ENCODE measurements around the gene ZBTB40.

Gene ZBTB40

DNA sequence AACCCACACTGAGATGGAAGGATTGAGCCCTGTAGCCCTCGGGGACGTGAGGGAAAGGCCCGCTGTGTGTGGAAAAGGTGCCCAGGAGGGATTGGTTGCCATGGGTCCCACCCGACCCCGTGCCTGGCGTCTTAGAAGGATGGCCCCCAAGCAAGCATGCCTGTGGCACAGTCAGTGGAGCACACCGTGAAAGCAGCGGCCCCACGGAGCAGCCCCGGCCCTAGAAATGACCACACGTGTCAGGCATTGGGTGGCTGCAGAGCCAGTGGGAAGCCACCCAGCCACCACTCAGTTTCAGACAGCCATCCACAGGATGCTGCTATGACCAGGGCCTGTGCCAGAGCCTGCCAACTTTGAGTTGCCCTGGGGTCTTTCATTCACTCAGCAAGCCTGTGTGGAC, 98.4 kb downstream of the ZBTB40 start:
- TF ChIP-seq ZNF274 (IDR thresholded peaks at IDR 0.05; ENCODE audit: low read depth, low read length): no peak
- H3K4me3 ChIP-seq (ENCODE audit: low read length): no peak overlapping the region

DNA sequence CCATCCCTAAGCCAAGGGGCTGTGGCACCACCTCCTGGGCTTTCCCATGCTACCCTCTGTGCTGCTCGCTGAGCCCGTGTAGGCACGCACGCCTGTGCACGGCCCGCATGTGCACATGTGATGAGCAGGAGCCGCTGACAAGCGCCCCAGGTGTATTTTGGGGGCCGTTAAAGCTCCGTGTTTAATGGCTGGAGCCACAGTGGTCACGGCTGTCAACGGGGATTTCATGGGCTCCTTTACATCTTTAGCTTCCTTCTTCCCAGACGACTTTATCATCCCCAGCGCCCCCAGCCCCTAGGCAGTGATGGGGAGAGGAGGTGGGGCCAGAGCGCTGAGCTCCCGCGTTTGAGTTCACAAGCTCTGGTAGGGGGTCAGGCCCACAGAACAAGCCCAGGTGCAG, 99.9 kb downstream of the ZBTB40 start:
- no peak overlapping the region for H3K4me3 ChIP-seq (ENCODE audit: low read length)
- TF ChIP-seq ZNF274 (IDR thresholded peaks at IDR 0.05; ENCODE audit: low read depth, low read length): no peak

DNA sequence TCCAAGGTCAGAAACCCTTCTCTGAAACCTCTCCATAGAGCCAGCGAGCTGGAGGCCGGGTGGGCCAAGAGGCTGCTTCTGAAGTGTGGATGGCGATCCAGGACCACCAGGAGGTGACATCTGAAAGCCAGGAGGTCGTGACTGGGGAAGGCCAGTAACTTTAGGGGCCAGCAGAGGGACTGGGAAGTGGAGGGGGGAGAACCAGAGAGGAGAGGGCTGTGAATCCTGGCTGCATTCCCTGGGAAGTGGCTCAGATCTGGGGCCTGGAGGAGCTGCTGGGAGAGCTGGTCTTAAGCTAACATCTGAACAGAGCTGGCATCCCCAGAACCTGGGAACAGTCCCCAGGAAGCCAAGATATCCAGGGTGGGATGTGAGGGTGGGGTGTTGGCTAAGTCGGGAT, 100.4 kb downstream of the ZBTB40 start:
- no peak for TF ChIP-seq ZNF274 (IDR thresholded peaks at IDR 0.05; ENCODE audit: low read depth, low read length)
- no peak overlapping the region for H3K4me3 ChIP-seq (ENCODE audit: low read length)

DNA sequence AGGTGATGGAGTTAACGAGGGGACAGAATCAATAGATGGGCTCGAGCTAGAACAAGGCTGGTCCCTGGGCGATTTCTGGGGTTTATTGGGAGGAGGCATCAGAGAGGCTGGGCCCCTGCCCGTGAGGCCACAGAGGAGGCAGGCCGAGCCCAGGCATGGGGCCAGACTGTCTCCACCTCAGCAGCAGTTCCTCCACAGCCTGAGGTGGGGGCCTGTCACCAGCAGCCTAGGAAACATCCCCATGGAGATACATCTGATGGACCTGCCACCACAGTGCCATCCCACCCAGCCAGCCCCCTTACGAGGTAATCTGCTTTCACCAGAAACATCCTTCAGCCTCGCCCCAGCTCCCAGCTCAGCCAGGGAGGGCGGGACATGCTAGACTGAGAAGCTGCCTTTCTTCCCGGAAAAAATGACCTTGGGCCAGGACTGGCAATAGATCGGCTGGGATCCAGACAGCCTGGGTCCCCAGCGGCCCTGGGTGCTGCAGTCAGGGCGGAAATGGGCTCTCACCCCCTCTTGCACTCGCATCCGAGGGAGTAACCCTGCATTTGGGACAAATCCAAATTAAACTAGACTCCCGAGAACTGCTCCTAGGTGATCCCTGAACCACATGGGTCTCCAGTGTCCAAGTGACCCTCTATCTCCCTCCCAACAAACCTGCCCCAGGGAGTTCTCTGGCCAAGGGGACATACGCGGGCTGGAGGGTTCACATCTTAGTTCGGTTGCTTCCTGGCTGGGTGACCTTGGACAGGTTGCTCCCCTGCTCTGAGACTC, 101.6 kb downstream of the ZBTB40 start:
- no peak overlapping the region for H3K4me3 ChIP-seq (ENCODE audit: low read length)
- TF ChIP-seq ZNF274 (IDR thresholded peaks at IDR 0.05; ENCODE audit: low read depth, low read length): no peak

DNA sequence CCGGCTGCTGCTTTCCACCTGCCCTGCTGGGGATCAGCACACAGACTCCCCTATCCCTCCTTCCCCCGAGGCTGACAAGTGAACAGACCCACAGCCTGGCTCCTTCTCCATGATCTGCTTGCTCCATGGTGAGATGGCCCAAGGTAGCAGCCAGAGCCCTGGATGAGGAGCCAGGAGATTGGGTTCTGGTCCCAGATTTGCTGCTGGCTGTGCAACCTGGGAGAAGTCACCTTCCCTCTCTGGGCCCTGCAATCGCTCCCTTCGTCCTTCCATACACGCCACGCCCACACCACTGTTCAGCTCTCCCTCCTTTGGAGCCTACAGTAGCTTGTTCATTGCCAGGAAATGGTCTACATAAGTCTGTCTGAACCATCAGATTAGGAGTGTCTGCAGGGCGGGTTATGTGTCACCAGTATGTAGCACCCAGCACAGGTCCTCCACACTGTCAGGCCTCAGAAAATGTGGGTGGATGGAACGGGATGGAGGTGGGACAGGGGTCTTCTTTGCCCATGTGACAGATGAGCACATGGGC, 102.4 kb downstream of the ZBTB40 start:
- no peak for TF ChIP-seq ZNF274 (IDR thresholded peaks at IDR 0.05; ENCODE audit: low read depth, low read length)
- H3K4me3 ChIP-seq (ENCODE audit: low read length): no peak overlapping the region

DNA sequence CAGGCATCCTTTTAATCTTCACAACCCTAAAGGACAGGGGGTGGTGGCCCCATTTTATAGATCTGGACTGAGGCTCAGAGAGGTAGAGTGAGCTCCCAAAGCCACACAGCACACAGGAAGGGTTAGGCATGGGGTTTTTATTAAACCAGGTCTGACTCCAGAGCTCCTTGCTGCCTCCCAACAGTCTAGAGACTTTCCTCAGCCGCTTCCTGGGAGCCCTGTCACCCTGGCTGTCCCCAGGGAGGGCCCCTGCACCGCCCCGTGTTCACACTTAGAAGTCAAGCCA, 103.7 kb downstream of the ZBTB40 start:
- no peak overlapping the region for H3K4me3 ChIP-seq (ENCODE audit: low read length)
- no peak for TF ChIP-seq ZNF274 (IDR thresholded peaks at IDR 0.05; ENCODE audit: low read depth, low read length)

DNA sequence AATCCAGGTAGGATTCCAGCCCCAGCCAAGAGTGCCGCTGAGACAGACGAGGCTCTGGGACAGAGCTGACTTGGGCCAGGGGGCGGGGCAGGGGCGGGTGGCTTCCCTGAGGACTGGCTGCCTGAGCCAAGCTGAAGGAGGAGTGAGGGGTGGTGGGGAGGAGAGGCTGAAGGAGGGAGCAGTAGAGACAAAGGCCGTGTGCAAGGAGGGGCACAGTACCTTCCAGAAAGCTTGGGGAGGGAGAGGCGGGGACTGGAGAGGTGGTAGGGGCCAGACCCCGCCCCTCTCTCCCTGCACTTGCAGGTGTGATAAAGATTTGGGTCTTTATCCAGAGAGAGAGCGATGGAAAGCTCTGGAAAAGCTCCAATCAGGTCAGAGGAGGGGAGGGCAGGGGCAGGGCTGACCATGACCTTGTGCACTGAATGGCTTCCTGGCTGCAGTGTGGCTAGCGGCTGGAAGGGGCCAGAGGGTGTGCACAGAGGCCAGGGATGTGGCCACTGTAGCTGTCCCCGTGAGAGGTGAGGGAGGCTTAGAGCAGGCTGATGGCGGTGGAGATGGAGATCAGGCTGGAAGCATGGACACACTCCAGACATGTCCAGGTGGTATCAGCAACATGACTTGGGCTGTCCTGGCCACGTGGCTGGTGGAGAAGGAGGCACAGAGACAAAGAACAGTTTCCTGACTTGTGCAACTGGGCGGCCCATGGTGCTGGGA, 104.9 kb downstream of the ZBTB40 start:
- no peak for TF ChIP-seq ZNF274 (IDR thresholded peaks at IDR 0.05; ENCODE audit: low read depth, low read length)
- no peak overlapping the region for H3K4me3 ChIP-seq (ENCODE audit: low read length)

DNA sequence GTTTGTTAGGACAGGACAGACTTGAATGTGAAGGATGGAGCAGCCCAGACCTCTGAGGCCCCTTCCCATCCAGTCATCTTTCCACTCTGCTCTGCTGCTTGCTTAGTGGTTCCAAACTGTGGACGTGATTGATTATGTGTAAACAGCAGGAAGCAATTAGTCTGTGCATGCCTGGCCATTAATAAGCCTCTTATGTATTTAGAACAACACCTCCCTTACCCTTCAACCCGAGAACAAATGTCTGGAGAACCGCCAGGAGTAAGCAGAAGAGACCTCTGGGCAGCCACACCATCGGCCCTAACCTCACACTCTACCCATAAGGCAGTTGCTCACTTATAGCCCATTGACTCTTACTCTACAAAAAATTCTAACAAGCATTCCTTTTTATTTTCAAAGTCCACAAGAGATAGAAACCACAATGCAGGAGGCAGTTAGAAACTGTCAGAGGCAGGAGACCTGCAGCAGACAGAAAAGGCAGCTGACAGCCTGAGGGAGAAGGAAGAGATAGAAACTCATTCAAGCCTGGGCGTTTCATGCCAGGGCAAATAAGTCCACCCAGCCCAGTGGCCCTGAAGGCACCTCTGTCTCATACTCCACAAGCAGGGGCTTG, 105.8 kb downstream of the ZBTB40 start:
- no peak for TF ChIP-seq ZNF274 (IDR thresholded peaks at IDR 0.05; ENCODE audit: low read depth, low read length)
- H3K4me3 ChIP-seq (ENCODE audit: low read length): no peak overlapping the region

DNA sequence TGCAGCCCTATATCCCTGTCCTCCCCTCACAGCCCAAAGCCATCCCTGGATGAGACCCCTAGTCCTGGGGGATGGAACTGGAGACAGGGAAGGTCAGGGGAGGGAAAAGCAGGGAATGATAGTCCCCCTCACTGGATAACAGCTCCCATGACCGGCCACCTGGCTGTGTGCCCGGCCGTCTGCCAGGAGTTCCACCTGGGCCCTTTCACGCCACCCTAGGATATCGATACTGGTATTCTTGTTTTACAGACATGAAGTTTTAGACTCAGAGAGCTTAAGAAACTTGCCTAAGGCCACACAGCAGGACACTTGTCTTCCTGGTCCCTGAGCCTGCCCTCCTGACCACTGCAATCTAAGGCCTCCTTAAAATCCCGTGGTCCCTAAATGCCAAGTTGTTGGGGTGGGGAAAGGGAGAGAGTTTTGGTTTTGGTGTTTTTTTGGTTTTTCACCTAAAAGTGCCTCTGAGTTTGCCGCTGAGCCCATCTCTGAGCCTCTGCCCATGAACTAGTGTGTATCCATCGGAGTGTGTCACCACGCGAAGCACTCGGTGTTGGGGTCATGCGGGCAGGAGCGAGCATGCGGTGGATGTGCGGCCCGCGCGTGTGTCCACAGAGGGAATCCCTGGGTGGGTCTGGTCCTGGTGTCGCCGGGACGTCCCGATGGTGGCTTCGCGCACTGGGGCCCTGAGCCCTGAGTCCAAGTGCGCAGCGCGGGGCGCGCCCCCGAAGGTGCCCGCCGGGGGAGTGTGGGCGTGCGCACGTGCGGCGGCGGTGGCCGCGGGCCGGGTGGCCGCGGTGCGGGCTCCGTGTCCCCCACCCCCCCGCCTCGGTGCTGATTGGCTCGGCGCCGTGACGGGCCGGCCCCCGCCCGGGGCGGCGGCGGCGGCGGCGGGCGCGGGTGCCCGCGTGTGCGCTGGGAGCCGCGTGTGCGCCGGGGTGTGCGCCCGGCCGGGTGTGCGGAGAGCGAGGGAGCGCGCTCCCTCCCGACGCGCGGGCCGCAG, 111.2 kb downstream of the ZBTB40 start, which contains the start of gene EPHA8:
TSS of gene EPHA8 (plus strand) at position 906 of the 1,000 bp plus-strand sequence. CDS start 147 bp downstream, outside the sequence.
- no peak within 1 kb of the TSS for H3K4me3 ChIP-seq (ENCODE audit: low read length)
- TF ChIP-seq ZNF274 (IDR thresholded peaks at IDR 0.05; ENCODE audit: low read depth, low read length): no peak

DNA sequence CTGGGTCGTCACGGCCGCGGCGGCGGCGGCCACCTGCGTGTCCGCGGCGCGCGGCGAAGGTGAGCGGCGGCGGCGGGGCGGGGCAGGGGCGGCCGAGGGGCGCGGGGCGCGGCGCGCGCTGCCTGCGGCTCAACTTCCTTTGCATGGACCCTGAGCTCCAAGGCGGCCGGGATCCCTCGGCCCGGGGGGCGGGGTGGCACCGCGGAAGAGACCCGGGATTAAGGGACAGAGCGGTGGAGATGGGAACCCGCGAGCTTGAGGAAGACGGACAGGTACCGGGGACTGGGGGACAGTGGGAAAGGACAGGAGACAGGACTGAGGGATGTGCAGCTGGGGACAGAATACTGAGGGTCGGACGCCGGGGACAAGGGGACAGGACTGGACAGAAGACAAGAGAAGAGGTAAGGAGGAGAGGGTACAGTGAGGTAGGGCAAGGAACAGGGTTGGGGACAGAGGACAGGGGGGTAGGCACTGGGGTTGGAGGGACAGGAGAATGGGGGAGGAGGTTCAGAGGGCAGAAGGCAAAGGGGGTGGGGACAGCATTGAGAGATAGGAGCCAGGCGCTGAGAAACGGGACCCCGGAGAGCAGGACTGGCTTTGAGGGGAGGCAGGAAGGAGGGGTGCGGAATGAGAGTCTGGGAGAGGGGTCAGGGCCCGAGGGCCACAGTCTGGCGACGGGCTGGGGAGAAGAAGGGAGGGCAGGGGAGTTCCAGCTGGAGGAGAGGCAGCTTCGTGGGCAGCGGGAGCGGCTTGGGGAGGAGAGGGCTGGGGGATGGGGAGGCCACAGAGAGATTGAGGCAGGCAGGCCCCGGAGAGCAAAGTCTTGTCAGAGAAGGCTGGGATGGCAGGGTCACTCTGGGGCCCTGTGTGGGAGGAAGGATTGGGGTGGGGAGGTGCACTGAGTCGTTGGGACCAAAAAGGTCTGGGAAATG, 112.3 kb downstream of the ZBTB40 start:
- no peak for TF ChIP-seq ZNF274 (IDR thresholded peaks at IDR 0.05; ENCODE audit: low read depth, low read length)
- H3K4me3 ChIP-seq (ENCODE audit: low read length): no peak overlapping the region

DNA sequence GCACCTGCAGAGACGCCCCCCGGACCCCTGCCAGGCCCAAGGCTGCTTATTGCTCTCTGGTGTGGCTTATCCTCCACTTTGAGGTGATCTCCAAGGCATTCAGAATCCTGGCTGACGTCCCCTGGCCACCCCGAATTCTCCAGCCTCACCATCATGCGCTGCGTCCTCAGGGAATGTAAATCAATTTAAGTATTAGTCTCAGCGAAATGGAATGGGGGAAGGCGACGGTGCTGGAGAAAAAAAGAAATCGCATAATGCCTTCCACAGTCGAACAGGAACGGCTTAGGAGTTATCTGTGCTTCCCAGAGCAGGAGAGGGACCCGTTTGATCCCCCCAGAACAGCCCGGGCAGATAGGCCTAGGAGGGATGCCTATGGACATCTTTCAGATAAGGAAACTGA, 114.5 kb downstream of the ZBTB40 start:
- no peak overlapping the region for H3K4me3 ChIP-seq (ENCODE audit: low read length)
- TF ChIP-seq ZNF274 (IDR thresholded peaks at IDR 0.05; ENCODE audit: low read depth, low read length): no peak

DNA sequence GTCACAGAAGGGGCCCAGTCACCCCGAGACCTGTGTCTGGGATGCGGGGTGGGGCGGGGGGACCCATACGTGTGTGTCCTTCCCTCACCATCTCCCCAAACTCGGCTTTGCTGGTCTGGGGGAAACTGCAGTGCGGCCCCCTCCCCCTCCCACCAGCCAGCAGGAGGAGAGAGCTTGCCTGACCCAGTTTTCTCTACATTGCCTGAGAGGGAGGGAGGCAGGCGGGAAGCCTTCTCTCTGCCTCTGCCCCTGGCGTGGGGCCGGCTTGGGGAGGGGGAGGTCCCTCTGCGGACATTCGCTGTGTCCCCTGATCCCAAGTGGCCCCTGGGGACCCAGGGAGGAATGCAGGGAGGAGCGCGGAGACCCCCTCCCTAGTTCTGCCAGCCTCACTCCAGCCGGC, 115.5 kb downstream of the ZBTB40 start:
- no peak overlapping the region for H3K4me3 ChIP-seq (ENCODE audit: low read length)
- no peak for TF ChIP-seq ZNF274 (IDR thresholded peaks at IDR 0.05; ENCODE audit: low read depth, low read length)

DNA sequence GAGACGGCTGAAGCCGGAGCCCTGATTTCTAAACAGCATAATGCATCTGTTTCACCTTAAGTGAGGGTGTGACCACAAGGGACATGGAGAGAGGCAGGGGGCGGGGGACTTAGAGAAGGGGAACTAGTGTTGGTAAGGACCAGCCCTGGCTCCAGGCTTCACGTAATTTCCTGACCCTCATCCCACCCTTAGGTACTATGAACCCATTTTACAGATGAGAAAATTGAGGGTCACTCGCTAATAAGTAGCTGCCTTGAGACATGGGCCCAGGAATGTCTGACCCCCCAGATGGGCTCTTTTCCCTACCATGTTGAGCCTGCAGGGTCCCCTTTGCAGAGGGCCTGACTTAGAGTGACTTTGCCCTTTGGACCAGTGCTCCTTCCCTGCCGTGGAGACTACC, 116.3 kb downstream of the ZBTB40 start:
- H3K4me3 ChIP-seq (ENCODE audit: low read length): no peak overlapping the region
- TF ChIP-seq ZNF274 (IDR thresholded peaks at IDR 0.05; ENCODE audit: low read depth, low read length): no peak

All from GM08714 (cell line).